ENCODE measurements around the gene VAMP8.

DNA sequence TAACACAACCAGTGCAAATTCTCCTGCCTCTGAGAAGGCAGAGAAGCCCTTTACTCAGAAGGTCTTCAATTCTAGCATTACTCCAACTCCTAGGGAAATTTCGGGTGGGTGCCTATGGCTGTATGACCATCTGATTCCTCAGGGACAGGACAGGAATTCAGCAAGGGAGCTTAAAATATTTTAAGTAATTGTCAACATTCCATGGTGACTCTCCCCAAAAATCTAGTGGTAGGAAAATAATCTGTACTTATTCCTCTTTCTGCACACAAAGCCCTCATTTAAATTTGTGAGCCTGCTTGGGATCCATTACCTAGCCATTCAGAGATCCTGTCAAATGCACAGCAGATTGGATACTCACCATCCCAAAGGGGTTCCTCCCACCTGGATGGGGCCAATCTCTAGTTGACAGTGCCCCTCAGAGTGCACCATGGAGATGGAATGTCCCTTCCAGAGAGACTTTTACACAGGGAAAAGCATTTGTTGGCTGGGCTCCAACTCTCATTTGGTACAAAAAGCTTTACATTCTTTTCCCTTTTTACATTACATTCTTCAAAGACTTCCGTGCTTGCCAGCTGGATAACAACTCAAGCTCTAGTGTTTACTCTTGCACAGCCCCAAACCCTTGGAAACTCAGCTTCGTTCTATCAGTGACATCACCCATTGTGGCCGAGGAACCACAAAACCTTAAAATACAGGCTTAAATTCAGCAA is 28.2 kb downstream of the VAMP8 start:
- TF ChIP-seq POLR2AphosphoS5 (IDR thresholded peaks at IDR 0.05; ENCODE audit: low read depth, low read length) (no peak; the same call in 1 of the 2 replicates), TAF1 (IDR thresholded peaks at IDR 0.05; ENCODE audit: borderline replicate concordance, insufficient read depth, low read length) (no peak), SIN3A (IDR thresholded peaks at IDR 0.05; ENCODE audit: borderline replicate concordance, insufficient read depth, low read length) (no peak)

Measured in PFSK-1 (cell line).